Transverse colon (tissue), 4 donors: ENCODE data around the gene ATG2A. TPM values are rescaled to one million over a fixed set of nuclear protein-coding genes. Genes with fewer than 3 reads are reported as not detected.

ENCODE experiments used
- DNase-seq: peaks from one replicate; pipeline ENCODE4 v3.0.0-alpha.2; 2019
- H3K27ac ChIP-seq, 4 donors: fragments of 200-600 bp; sonication (generic); 2 replicates each; pipeline ENCODE4 v1.5.1; 2016 to 2018; ENCODE audit warnings: inconsistent platforms in 4 of 4
- H3K27me3 ChIP-seq: fragments of 200-600 bp; sonication (generic); 2 replicates; pipeline ENCODE4 v1.5.1; 2017; ENCODE audit warnings: inconsistent platforms
- H3K36me3 ChIP-seq, 4 donors: fragments of 200-600 bp; sonication (generic); 2 replicates each; pipeline ENCODE4 v1.5.1; 2017 to 2019; ENCODE audit warnings: inconsistent platforms in 4 of 4
- H3K4me1 ChIP-seq, 4 donors: fragments of 200-600 bp; sonication (generic); 2 replicates each; pipeline ENCODE4 v1.5.1; 2017 to 2020; ENCODE audit warnings: inconsistent platforms in 4 of 4
- H3K4me3 ChIP-seq, 4 donors: fragments of 200-600 bp; sonication (generic); 1 replicate in 1 of 4; 2 replicates in 3 of 4; pipeline versions ENCODE4 v1.5.1 to v1.6.1; 2017 to 2019; ENCODE audit warnings: inconsistent platforms in 4 of 4
- H3K9me3 ChIP-seq, 2 donors: fragments of 200-600 bp; sonication (generic); 2 replicates each; pipeline ENCODE4 v1.5.1; 2017 to 2019; ENCODE audit warnings: inconsistent platforms in 2 of 2
- EP300 ChIP-seq: sonication (generic); formaldehyde crosslinking; IDR thresholded peaks from one replicate; pipeline ENCODE4 v1.6.1; 2017; ENCODE audit warnings: antibody characterized with exemption, low read depth
- POLR2A ChIP-seq: fragments of 450-650 bp; IDR thresholded peaks from one replicate; pipeline ENCODE4 v1.6.1; 2016; ENCODE audit warnings: antibody characterized with exemption, mild to moderate bottlenecking, moderate library complexity
- POLR2AphosphoS5 ChIP-seq, 3 donors: sonication (generic); formaldehyde crosslinking; IDR thresholded peaks; one replicate each; pipeline ENCODE4 v1.6.1; 2016; ENCODE audit warnings: antibody characterized with exemption in 3 of 3
- WGBS, 2 donors: methylation state at CpG; one replicate each; pipeline ENCODE4 v1.1.5; 2018; ENCODE audit warnings: low coverage in 1 of 2; 5-methylcytosine and 5-hydroxymethylcytosine counted together
- in situ Hi-C, 4 donors: fragments of 200-750 bp; cut with MboI; loops; one replicate each; pipeline versions ENCODE4 v1.15.0 to v1.15.1; 2017; ENCODE audit warnings: low sequenced_read_pairs in 3 of 4, low pct_ligation_motif_present in 1 of 4, low pct_unique_long_range_greater_than_20kb in 1 of 4
- intact Hi-C: fragments of 100-400 bp; cut with DNase I; formaldehyde crosslinking; loops from one replicate; pipeline ENCODE4 v1.15.1; 2023; ENCODE audit warnings: low total_unique reads
- total RNA-seq, 4 donors: library from RNA; depleted of rRNA; stranded (reverse); fragments of >200 nt; gene quantifications; one replicate each; pipeline ENCODE4 v1.1.0, GENCODE V29; 2016
- TF ChIP-seq, protein P1 (sequence below), 5 experiments: fragments of 200-600 bp in 3 of 5; fragments of 450-650 bp in 2 of 5; sonication (generic) in 3 of 5; IDR thresholded peaks; 1 replicate in 2 of 5; 2 replicates in 3 of 5; pipeline ENCODE4 v1.5.1; 2016 to 2017; ENCODE audit warnings: antibody characterized with exemption in 5 of 5, inconsistent platforms in 3 of 5, mild to moderate bottlenecking in 2 of 5, moderate library complexity in 1 of 5

Gene ATG2A
- total RNA-seq, 4 donors from 2014 or later: 30.1 to 82.3 (median 46.4) TPM

DNA sequence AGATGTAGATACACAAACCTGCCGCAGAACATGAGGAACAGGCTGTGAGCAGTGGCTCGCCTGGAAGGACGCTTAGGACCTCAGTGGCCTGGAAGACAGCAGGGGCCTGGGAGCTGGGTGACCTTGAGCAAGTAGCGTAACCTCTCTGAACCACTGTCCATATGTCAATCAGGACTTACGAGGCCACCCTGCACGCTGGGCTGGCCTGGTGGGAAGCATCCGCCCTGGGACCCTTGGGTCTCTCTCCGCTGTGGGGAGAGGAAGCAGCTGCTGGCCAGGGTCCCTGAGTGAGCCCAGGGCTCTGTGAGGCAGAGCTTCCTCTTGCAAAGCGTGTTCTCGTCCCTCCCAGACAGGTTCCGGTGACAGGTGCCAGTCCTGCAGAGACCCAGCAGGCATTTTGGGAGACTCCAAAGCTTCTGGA, 24.6 kb downstream of the ATG2A start:
- intact Hi-C loops: no loop called here
- peak overlapping the region; percentile 21 to 72 (median 60) for H3K4me3 ChIP-seq
- H3K4me1 ChIP-seq: peaks cover 19 to 31% (median 24%) of the 10 kb centered on the region in 4 donors
- in situ Hi-C loops: loop anchor here in 3 of 4 donors (5.0 to 10.0 kb wide), 2 partner anchors 45 to 48 kb away; partner anchors contain the start of gene CDC42BPG (in 1 of the 3)
- DNase-seq: peak; percentile 39
- 37 to 39% methylated on average over 2 to 11 of the region's 11 CpGs for WGBS, 2 donors
- TF ChIP-seq, protein P1, sequence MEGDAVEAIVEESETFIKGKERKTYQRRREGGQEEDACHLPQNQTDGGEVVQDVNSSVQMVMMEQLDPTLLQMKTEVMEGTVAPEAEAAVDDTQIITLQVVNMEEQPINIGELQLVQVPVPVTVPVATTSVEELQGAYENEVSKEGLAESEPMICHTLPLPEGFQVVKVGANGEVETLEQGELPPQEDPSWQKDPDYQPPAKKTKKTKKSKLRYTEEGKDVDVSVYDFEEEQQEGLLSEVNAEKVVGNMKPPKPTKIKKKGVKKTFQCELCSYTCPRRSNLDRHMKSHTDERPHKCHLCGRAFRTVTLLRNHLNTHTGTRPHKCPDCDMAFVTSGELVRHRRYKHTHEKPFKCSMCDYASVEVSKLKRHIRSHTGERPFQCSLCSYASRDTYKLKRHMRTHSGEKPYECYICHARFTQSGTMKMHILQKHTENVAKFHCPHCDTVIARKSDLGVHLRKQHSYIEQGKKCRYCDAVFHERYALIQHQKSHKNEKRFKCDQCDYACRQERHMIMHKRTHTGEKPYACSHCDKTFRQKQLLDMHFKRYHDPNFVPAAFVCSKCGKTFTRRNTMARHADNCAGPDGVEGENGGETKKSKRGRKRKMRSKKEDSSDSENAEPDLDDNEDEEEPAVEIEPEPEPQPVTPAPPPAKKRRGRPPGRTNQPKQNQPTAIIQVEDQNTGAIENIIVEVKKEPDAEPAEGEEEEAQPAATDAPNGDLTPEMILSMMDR (IDR thresholded peaks at IDR 0.05): no peak
- no peak for TF ChIP-seq POLR2A
- TF ChIP-seq EP300: no peak
- peak in 1 of 3 donors; percentile 66 for TF ChIP-seq POLR2AphosphoS5 (IDR thresholded peaks at IDR 0.05)
- no peaks in the 10 kb centered on the region for H3K9me3 ChIP-seq
- peaks cover 0 to 4% (median 2%) of the 10 kb centered on the region in 4 donors for H3K36me3 ChIP-seq
- H3K27ac ChIP-seq: peak overlapping the region; percentile 88 to 96 (median 94)
- no peaks in the 10 kb centered on the region for H3K27me3 ChIP-seq

DNA sequence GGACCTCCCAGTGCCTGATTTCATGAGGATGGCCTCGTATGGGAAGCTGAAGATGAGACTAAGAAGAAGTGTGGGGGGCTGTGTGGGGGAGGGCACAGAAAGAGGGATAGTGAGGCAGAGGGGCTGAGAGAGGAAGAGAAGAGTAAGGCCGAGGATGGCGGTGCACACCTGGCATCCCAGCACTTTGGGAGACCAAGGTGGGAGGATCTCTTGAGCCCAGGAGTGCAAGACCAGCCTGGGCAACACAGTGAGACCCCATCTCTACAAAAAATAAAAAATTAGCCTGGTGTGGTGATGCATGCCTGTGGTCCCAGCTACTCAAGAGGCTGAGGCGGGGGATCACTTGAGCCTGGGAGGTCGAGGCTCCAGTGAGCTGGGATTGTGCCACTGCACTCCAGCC, 25.1 kb downstream of the ATG2A start:
- in situ Hi-C loops (loop anchor here in 3 of 4 donors (5.0 to 10.0 kb wide), 2 partner anchors 45 to 47 kb away; partner anchors contain the start of gene CDC42BPG (in 1 of the 3)), intact Hi-C loops (no loop called here)
- Histone ChIP-seq H3K4me1 (peaks cover 20 to 37% (median 24%) of the 10 kb centered on the region in 4 donors), H3K27ac (peak overlapping the region; percentile 88 to 96 (median 94)), H3K9me3 (no peaks in the 10 kb centered on the region), H3K36me3 (peaks cover 0 to 3% (median 0%) of the 10 kb centered on the region in 4 donors), H3K27me3 (no peaks in the 10 kb centered on the region), H3K4me3 (peak overlapping the region; percentile 21 to 72 (median 60))
- WGBS, 2 donors: 0 to 47% methylated on average over 1 to 5 of the region's 5 CpGs
- TF ChIP-seq POLR2A (no peak), POLR2AphosphoS5 (IDR thresholded peaks at IDR 0.05) (no peak), EP300 (no peak)
- TF ChIP-seq, protein P1 (IDR thresholded peaks at IDR 0.05): no peak
- DNase-seq: no peak

DNA sequence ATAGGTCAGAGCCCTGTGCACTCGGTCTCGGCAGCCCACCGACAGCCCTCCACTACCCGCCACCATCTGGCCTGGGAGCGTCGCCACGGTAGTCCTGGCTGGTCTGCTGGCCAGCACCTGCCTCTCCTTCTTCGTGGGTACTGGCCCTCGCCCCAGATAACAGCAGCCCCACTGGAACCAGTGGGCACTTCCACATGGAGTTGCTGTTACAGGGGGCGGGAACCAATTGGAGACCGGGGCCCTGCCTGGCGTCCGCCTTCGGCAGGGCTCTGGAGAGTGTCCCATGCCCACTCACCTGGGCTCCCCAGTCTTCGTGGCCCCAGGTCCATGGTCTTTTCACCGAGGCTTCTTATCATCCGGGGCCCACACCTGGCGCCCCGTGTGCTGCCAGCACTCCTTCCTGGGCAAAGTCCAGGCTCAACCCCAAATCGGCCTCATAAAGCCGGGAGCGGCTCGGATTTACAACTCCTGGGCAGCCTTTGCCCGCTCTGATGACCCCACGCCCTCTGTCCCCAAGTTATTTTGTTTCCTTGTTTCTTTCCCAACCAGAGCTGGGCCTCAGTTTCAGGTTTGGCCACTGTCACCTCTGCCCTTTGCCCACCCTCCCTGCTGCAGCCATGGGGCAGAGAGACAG, 25.7 kb downstream of the ATG2A start:
- DNase-seq: peak; percentile 87
- Histone ChIP-seq H3K4me1 (peaks cover 20 to 38% (median 24%) of the 10 kb centered on the region in 4 donors), H3K27me3 (no peaks in the 10 kb centered on the region), H3K9me3 (no peaks in the 10 kb centered on the region), H3K27ac (peak overlapping the region; percentile 88 to 96 (median 94)), H3K4me3 (peak overlapping the region; percentile 21 to 72 (median 60)), H3K36me3 (peaks cover 0 to 3% (median 0%) of the 10 kb centered on the region in 4 donors)
- TF ChIP-seq POLR2A (peak; percentile 72), POLR2AphosphoS5 (IDR thresholded peaks at IDR 0.05) (peak in 2 of 3 donors; percentile 73 to 85), EP300 (peak; percentile 80)
- TF ChIP-seq, protein P1 (IDR thresholded peaks at IDR 0.05): no peak
- 37 to 68% methylated on average over 6 to 25 of the region's 25 CpGs for WGBS, 2 donors
- intact Hi-C loops (no loop called here), in situ Hi-C loops (loop anchor here in 3 of 4 donors (5.0 to 10.0 kb wide), 2 partner anchors 44 to 47 kb away; partner anchors contain the start of gene CDC42BPG (in 1 of the 3))

DNA sequence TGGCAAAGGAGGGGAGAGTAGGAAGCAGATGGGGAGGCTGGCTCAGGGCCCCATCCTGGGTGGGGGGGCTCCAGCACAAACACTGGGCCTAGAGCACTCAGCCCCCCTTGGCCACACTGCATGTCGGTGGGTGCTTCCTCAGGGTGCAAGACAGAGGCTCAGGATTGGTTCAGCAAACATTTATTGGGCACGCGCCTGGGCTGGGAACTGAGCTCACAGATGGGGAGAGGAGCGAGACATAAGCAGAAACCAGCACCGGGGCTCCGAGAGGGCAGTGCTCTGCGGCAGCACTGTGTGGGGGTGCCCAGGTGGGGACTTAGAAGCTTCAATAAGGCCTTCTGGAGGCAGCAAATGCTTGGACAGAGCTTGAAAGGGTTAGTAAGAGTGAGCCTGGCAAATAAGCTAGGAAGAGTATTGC, 26.5 kb downstream of the ATG2A start:
- DNase-seq: peak; percentile 37
- Histone ChIP-seq H3K4me3 (peak overlapping the region; percentile 14 to 72 (median 60)), H3K27me3 (no peaks in the 10 kb centered on the region), H3K36me3 (peaks cover 0 to 3% (median 0%) of the 10 kb centered on the region in 4 donors), H3K4me1 (peaks cover 20 to 46% (median 24%) of the 10 kb centered on the region in 4 donors), H3K9me3 (no peaks in the 10 kb centered on the region), H3K27ac (peak overlapping the region; percentile 88 to 96 (median 94))
- intact Hi-C loops (no loop called here), in situ Hi-C loops (loop anchor here in 3 of 4 donors (5.0 to 10.0 kb wide), 2 partner anchors 43 to 46 kb away; partner anchors contain the start of gene CDC42BPG (in 1 of the 3))
- 60% methylated on average over 7 of the region's 7 CpGs; no CpG with 5 or more reads in 1 of the 2 donors for WGBS, 2 donors
- TF ChIP-seq POLR2AphosphoS5 (IDR thresholded peaks at IDR 0.05) (peak in 1 of 3 donors; percentile 2), EP300 (no peak)
